HepG2 (cell line): ENCODE measurements around the gene C22orf15. TPM values are rescaled to one million over a fixed set of nuclear protein-coding genes. Genes with fewer than 3 reads are reported as not detected.

Experiments used
- ATAC-seq: fragments of 200-7000 bp; cut with Tn5 transposase; 3 replicates; pipeline ENCODE4 v1.9.1; 2020; ENCODE audit warnings: mild to moderate bottlenecking, moderate library complexity
- BruUV-seq: library from RNA; stranded (reverse); fragments of 400-500 nt; replicated peaks from 2 replicates; lab custom pipeline; 2021; lab: Mats Ljungman, UMichigan
- CTCF ChIA-PET: fragments of 300-600 bp; formaldehyde crosslinking; extraction: SDS; loops from one replicate; lab custom pipeline; 2021; ENCODE audit warnings: low total read pairs, inconsistent platforms, low intra/inter-chr PET ratio; lab: Yijun Ruan, JAX
- POLR2A ChIA-PET: fragments of 350-600 bp; sonication (Branson Sonifier 250); formaldehyde crosslinking; loops from one replicate; lab custom pipeline; 2020; ENCODE audit warnings: antibody characterized with exemption, inconsistent platforms; lab: Yijun Ruan, JAX
- DNase-seq: peaks from one replicate; pipeline ENCODE4 v3.0.0-alpha.2; 2015; ENCODE audit warnings: low spot score
- FAIRE-seq: peaks from 3 replicates; lab custom pipeline; 2011; peaks lifted over from hg19 to GRCh38; lab: Jason Lieb, UNC
- H2AFZ ChIP-seq: one replicate; pipeline ENCODE4 v1.6.1; 2011; ENCODE audit warnings: low read length, inconsistent platforms
- H3K27ac ChIP-seq: fragments of 300-600 bp; 3 replicates; pipeline ENCODE4 v1.8.0; 2011; ENCODE audit warnings: mixed run types, mild to moderate bottlenecking, mixed read lengths, low read length, inconsistent platforms; ENCODE audit not compliant: insufficient read depth; ENCODE audit errors: extremely low read length
- H3K27me3 ChIP-seq, 2 experiments: fragments of 200-600 bp in 1 of 2; 2 replicates in 1 of 2; 3 replicates in 1 of 2; pipeline versions ENCODE4 v1.6.0 to v1.8.0; 2011; ENCODE audit warnings: low read length in 2 of 2, mild to moderate bottlenecking in 2 of 2, moderate library complexity in 2 of 2, inconsistent platforms in 1 of 2; ENCODE audit not compliant: insufficient read depth in 2 of 2, control insufficient read depth in 1 of 2
- H3K36me3 ChIP-seq, 2 experiments: fragments of 200-600 bp in 1 of 2; replicated peaks in 1 of 2; 2 replicates in 1 of 2; 3 replicates in 1 of 2; pipeline versions ENCODE4 v1.5.1 to v1.8.0; 2011; ENCODE audit warnings: low read length in 2 of 2, inconsistent platforms in 1 of 2; ENCODE audit not compliant: insufficient read depth in 2 of 2, control insufficient read depth in 1 of 2
- H3K4me1 ChIP-seq: 2 replicates; pipeline ENCODE4 v1.5.1; 2012; ENCODE audit warnings: low read length, inconsistent platforms; ENCODE audit not compliant: insufficient read depth
- H3K4me2 ChIP-seq: 2 replicates; pipeline ENCODE4 v1.6.0; 2011; ENCODE audit warnings: low read depth, low read length, inconsistent platforms
- H3K4me3 ChIP-seq, 3 experiments: fragments of 200-600 bp in 1 of 3; sonication (generic), shearing (Covaris generic) in 1 of 3; replicated peaks in 1 of 3; 2 replicates each; pipeline ENCODE4 v1.5.1; 2011 to 2016; ENCODE audit warnings: low read length in 3 of 3, inconsistent platforms in 2 of 3, low read depth in 2 of 3, mild to moderate bottlenecking in 2 of 3, control low read depth in 1 of 3, mixed read lengths in 1 of 3; ENCODE audit not compliant: insufficient read depth in 1 of 3
- H3K79me2 ChIP-seq: one replicate; pipeline ENCODE4 v1.6.1; 2011; ENCODE audit warnings: low read length, inconsistent platforms; ENCODE audit not compliant: insufficient read depth
- H3K9ac ChIP-seq: 2 replicates; pipeline ENCODE4 v1.6.0; 2011; ENCODE audit warnings: mild to moderate bottlenecking, low read depth, low read length, inconsistent platforms; ENCODE audit not compliant: insufficient read depth
- H3K9me3 ChIP-seq: 2 replicates; pipeline ENCODE4 v1.5.1; 2012; ENCODE audit warnings: mild to moderate bottlenecking, low read length
- H4K20me1 ChIP-seq: 2 replicates; pipeline ENCODE4 v1.6.0; 2011; ENCODE audit warnings: inconsistent platforms, mild to moderate bottlenecking, low read length, moderate library complexity; ENCODE audit not compliant: insufficient read depth
- HDAC2 ChIP-seq: sonication (generic); formaldehyde crosslinking; IDR thresholded peaks from 2 replicates; pipeline ENCODE4 v1.4.0; 2020; ENCODE audit warnings: missing genetic modification reagents
- HDAC6 ChIP-seq: fragments of 200-600 bp; sonication (generic); IDR thresholded peaks from 2 replicates; pipeline ENCODE4 v1.7.0; 2017; ENCODE audit warnings: mild to moderate bottlenecking, antibody characterized with exemption, low read length, low read depth
- HMGA1 ChIP-seq: sonication (generic); formaldehyde crosslinking; conservative IDR thresholded peaks from 2 replicates; pipeline ENCODE4 v1.4.0; 2020; ENCODE audit warnings: missing genetic modification reagents
- ISX ChIP-seq: sonication (generic); formaldehyde crosslinking; conservative IDR thresholded peaks from 2 replicates; pipeline ENCODE4 v1.5.0; 2020; ENCODE audit warnings: missing genetic modification reagents
- MED1 ChIP-seq: sonication (generic); formaldehyde crosslinking; IDR thresholded peaks from 2 replicates; pipeline ENCODE4 v1.4.0; 2020; ENCODE audit warnings: missing genetic modification reagents
- NFYC ChIP-seq: IDR thresholded peaks from 2 replicates; pipeline ENCODE4 v1.6.1; 2016; ENCODE audit warnings: missing genetic modification reagents, missing compliant biosample characterization
- TRIM24 ChIP-seq: sonication (generic); formaldehyde crosslinking; IDR thresholded peaks from 2 replicates; pipeline ENCODE4 v1.8.0; 2022; ENCODE audit warnings: mild to moderate bottlenecking, missing genetic modification reagents
- ZBTB38 ChIP-seq: sonication (generic); formaldehyde crosslinking; IDR thresholded peaks from 2 replicates; pipeline ENCODE4 v1.5.1; 2020; ENCODE audit warnings: mild to moderate bottlenecking, missing genetic modification reagents
- ZZZ3 ChIP-seq: sonication (generic); formaldehyde crosslinking; IDR thresholded peaks from 2 replicates; pipeline ENCODE4 v1.4.0; 2020; ENCODE audit warnings: missing genetic modification reagents, mild to moderate bottlenecking, borderline replicate concordance
- WGBS: methylation state at CpG from one replicate; pipeline ENCODE4 v1.1.6; 2017; ENCODE audit warnings: low lambda C conversion rate; 5-methylcytosine and 5-hydroxymethylcytosine counted together
- in situ Hi-C: cut with HindIII; loops from 2 replicates; pipeline ENCODE4 v1.10.0; 2017; ENCODE audit warnings: low pct_unique_long_range_greater_than_20kb; ENCODE audit not compliant: extremely low pct_ligation_motif_present
- intact Hi-C: fragments of 100-400 bp; cut with micrococcal nuclease; formaldehyde crosslinking; loops from one replicate; pipeline ENCODE4 v1.10.0; 2022; ENCODE audit not compliant: unreplicated experiment
- polyA plus RNA-seq, 8 experiments: library from polyadenylated mRNA; depleted of rRNA in 3 of 8; stranded (reverse) in 7 of 8; unstranded in 1 of 8; fragments of >200 nt; fragmentation: Illumina TruSeq in 4 of 8; extraction: Trizol in 4 of 8; gene quantifications; 2 replicates each; pipeline versions ENCODE4 v1.2.1 to v1.2.3, GENCODE V29; 2011 to 2016; ENCODE audit warnings: low read depth in 4 of 8, missing spikeins in 1 of 8, mixed read lengths in 1 of 8; ENCODE audit not compliant: insufficient read depth in 1 of 8
- total RNA-seq, 5 experiments: library from RNA; depleted of rRNA; stranded (reverse); fragments of >200 nt; fragmentation: Illumina TruSeq; extraction: Trizol; gene quantifications; 2 replicates each; pipeline ENCODE4 v1.2.3, GENCODE V29; 2016; ENCODE audit warnings: low read depth in 1 of 5
- TF ChIP-seq, protein P1 (sequence below): sonication (generic); formaldehyde crosslinking; IDR thresholded peaks from 2 replicates; pipeline ENCODE4 v1.4.0; 2020; ENCODE audit warnings: missing genetic modification reagents
- TF ChIP-seq, protein P2 (sequence below): sonication (generic); formaldehyde crosslinking; IDR thresholded peaks from 2 replicates; pipeline ENCODE4 v1.4.0; 2020; ENCODE audit warnings: missing genetic modification reagents

C22orf15 gene
- total and polyA plus RNA-seq, 2 of the 13 experiments (the other 11 are each of a cell fraction or from before 2014, with no cell fraction given) = not detected

DNA sequence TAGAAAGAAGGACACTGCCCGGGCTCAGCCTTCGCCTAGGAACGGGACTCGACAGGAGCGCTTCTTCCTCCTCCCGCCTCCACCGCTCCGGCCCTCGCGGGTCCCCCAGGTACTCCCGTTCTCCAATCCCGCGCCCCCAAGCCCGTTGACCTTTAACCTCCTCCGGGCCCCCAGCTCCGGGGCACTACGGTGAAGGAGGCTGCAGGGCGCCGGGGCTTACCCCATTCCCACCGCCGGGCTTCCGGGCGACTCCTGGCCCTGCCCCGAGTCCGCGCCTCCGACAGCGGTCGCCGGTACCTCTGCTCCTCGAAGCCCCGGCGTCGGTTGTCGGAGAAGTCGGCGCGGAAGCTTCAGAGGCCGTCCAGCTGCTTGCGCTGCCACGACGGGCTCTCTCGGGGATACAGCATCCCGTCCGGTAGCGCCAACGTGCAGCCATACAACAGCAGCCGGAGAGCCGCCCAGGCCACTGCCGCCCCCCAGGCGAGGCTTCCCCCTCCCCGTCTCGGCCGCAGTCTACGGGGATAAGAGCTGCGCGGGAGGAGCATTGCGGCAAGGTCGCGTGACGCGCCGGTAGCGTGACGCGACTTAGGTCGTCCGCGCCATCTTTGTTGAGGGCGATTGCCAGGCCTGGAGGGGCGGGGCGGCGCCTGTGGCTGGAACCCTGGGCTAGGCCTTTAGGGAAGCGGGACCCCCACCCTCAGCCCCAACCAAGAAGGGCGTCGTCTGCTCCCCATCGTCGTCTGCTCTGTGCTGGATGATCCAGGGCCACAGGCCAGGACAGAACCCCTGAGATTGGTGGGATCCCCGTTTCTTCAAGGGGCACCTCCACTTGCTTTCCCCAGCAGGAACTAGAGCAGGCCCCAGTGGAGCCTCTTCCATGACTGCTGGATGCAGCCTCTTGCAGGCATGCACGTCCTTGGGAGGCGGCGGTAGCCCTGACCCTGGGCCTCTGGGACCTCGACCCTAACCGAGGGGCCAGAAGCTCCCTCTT is 45.7 kb upstream of the C22orf15 start (continued):
- TF ChIP-seq, protein P1, sequence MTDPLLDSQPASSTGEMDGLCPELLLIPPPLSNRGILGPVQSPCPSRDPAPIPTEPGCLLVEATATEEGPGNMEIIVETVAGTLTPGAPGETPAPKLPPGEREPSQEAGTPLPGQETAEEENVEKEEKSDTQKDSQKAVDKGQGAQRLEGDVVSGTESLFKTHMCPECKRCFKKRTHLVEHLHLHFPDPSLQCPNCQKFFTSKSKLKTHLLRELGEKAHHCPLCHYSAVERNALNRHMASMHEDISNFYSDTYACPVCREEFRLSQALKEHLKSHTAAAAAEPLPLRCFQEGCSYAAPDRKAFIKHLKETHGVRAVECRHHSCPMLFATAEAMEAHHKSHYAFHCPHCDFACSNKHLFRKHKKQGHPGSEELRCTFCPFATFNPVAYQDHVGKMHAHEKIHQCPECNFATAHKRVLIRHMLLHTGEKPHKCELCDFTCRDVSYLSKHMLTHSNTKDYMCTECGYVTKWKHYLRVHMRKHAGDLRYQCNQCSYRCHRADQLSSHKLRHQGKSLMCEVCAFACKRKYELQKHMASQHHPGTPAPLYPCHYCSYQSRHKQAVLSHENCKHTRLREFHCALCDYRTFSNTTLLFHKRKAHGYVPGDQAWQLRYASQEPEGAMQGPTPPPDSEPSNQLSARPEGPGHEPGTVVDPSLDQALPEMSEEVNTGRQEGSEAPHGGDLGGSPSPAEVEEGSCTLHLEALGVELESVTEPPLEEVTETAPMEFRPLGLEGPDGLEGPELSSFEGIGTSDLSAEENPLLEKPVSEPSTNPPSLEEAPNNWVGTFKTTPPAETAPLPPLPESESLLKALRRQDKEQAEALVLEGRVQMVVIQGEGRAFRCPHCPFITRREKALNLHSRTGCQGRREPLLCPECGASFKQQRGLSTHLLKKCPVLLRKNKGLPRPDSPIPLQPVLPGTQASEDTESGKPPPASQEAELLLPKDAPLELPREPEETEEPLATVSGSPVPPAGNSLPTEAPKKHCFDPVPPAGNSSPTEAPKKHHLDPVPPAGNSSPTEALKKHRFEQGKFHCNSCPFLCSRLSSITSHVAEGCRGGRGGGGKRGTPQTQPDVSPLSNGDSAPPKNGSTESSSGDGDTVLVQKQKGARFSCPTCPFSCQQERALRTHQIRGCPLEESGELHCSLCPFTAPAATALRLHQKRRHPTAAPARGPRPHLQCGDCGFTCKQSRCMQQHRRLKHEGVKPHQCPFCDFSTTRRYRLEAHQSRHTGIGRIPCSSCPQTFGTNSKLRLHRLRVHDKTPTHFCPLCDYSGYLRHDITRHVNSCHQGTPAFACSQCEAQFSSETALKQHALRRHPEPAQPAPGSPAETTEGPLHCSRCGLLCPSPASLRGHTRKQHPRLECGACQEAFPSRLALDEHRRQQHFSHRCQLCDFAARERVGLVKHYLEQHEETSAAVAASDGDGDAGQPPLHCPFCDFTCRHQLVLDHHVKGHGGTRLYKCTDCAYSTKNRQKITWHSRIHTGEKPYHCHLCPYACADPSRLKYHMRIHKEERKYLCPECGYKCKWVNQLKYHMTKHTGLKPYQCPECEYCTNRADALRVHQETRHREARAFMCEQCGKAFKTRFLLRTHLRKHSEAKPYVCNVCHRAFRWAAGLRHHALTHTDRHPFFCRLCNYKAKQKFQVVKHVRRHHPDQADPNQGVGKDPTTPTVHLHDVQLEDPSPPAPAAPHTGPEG (CRISPR knock-in tag) = peak; percentile 89
- TF ChIP-seq, all 625 proteins: peak for 301

DNA sequence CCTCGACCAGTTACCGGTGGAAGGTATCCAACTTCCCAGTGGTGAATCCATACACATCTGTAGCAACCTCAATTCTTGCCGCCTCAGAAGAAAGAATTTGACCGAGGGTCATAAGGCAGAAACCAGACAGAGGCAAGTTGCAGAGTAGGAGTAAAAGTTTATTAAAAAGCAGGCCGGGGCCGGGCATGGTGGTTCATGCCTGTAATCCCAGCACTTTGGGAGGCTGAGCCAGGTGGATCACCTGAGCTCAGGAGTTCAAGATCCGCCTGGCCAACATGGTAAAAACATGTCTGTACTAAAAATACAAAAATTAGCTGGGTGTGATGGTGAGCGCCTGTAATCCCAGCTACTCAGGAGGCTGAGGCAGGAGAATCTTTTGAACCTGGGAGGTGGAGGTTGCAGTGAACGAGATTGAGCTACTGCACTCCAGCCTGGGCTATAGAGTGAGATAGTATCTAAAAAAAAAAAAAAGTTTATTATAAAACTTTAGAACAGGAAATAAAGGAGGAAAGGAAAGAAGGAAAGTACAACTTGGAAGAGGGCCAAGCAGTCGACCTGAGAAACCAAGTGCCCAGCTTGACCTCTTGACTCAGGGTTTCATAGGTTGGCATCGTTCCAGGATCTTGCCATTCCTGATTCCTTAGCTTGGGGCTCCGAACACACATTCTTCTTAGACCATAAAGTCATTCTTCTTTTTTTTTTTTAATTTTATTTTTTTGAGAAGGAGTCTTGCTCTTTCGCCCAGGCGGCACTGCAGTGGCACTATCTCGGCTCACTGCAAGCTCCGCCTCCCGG is 44.2 kb upstream of the C22orf15 start:
- no peak overlapping the region for H2AFZ ChIP-seq
- H3K4me2 ChIP-seq = no peak overlapping the region
- intact Hi-C loops (no loop called here), in situ Hi-C loops (no loop called here)
- ChIA-PET CTCF (no interaction called here), POLR2A (interaction anchor here (0.7 kb wide), 1 partner anchor 151 kb away, joined by 4 read pairs; no protein-coding TSS in a partner anchor)
- no peak for ATAC-seq
- FAIRE-seq = no peak
- DNase-seq = no peak
- peaks cover 28% of the 10 kb centered on the region for H3K4me1 ChIP-seq
- H3K79me2 ChIP-seq = peaks cover 6% of the 10 kb centered on the region
- H3K27me3 ChIP-seq = no peaks in the 10 kb centered on the region
- H3K9me3 ChIP-seq = no peaks in the 10 kb centered on the region
- H3K4me3 ChIP-seq = no peak overlapping the region
- WGBS = 70% methylated on average over 17 of the region's 17 CpGs
- no TSS peak for BruUV-seq
- H3K9ac ChIP-seq = no peak overlapping the region
- no peak overlapping the region for H3K27ac ChIP-seq
- H3K36me3 ChIP-seq = peaks cover 1 to 9% of the 10 kb centered on the region in 2 experiments; a peak in 2 of 5 replicates
- H4K20me1 ChIP-seq = no peaks in the 10 kb centered on the region
- TF ChIP-seq NFYC (CRISPR knock-in tag) (no peak), TRIM24 (CRISPR knock-in tag) (no peak), HDAC6 (no peak), HDAC2 (no peak), HMGA1 (CRISPR knock-in tag) (no peak), ISX (CRISPR knock-in tag) (no peak), ZZZ3 (CRISPR knock-in tag) (no peak), MED1 (no peak), ZBTB38 (no peak)
- TF ChIP-seq, protein P2, sequence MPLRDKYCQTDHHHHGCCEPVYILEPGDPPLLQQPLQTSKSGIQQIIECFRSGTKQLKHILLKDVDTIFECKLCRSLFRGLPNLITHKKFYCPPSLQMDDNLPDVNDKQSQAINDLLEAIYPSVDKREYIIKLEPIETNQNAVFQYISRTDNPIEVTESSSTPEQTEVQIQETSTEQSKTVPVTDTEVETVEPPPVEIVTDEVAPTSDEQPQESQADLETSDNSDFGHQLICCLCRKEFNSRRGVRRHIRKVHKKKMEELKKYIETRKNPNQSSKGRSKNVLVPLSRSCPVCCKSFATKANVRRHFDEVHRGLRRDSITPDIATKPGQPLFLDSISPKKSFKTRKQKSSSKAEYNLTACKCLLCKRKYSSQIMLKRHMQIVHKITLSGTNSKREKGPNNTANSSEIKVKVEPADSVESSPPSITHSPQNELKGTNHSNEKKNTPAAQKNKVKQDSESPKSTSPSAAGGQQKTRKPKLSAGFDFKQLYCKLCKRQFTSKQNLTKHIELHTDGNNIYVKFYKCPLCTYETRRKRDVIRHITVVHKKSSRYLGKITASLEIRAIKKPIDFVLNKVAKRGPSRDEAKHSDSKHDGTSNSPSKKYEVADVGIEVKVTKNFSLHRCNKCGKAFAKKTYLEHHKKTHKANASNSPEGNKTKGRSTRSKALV = no peak
